ENCODE data around the gene TMA16. TPM values are rescaled to one million over a fixed set of nuclear protein-coding genes. Genes with fewer than 3 reads are reported as not detected.

TMA16 gene
- polyA plus RNA-seq, 1 donor: 24.7 TPM

- 97% methylated on average over 7 of the region's 32 CpGs for WGBS (ENCODE audit: insufficient coverage, low lambda C conversion rate)
- no peaks in the 10 kb centered on the region for H3K4me1 ChIP-seq (ENCODE audit: control insufficient read depth, insufficient read depth, low read length)
- H3K36me3 ChIP-seq (ENCODE audit: control insufficient read depth, insufficient read depth, low read length): no peaks in the 10 kb centered on the region
Observed at GRCh38 chr4:163473576-163473975, 20.9 kb upstream of the TMA16 start, which contains the start of gene TKTL2. TKTL2 (minus strand) TSS chr4:163473754; CDS start chr4:163473734, 20 bp downstream.

DNA sequence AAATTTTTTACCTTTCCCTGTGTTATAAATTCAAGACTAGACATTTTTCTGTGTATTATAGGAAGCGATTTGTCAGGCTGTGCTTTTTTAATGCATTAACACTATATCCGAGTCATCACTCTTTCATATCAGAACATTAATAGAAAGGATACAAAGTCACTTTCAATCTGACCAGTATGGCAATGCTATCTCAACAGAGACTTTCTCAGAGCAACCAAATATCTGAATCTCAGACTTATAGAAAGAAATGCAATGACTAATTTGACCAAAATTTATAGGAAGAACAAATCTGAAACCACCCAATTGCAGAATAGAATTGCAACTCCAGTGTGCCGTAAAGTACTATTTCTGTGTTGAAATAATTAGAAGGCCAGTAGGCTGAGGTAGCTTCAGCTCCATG lies 20.5 kb upstream of the TMA16 start:
- no peaks in the 10 kb centered on the region for H3K4me1 ChIP-seq (ENCODE audit: control insufficient read depth, insufficient read depth, low read length)
- no peak overlapping the region for H3K27ac ChIP-seq (ENCODE audit: low read length)
- no CpG with 5 or more reads among the region's 3 CpGs for WGBS (ENCODE audit: insufficient coverage, low lambda C conversion rate)
- no peaks in the 10 kb centered on the region for H3K36me3 ChIP-seq (ENCODE audit: control insufficient read depth, insufficient read depth, low read length)
- peaks cover 2% of the 10 kb centered on the region for H3K27me3 ChIP-seq (ENCODE audit: control insufficient read depth, insufficient read depth, low read length)
- no peak for DNase-seq
- no peak overlapping the region for H3K4me3 ChIP-seq (ENCODE audit: low read length)
- peaks cover 5% of the 10 kb centered on the region for H3K9me3 ChIP-seq (ENCODE audit: control insufficient read depth, low read depth, low read length)

More at GRCh38 chr4:163473576-163473975, 20.9 kb upstream of the TMA16 start, which contains the start of gene TKTL2:
- H3K27ac ChIP-seq (ENCODE audit: low read length): no peak within 1 kb of the TSS
- no peak for DNase-seq
- H3K27me3 ChIP-seq (ENCODE audit: control insufficient read depth, insufficient read depth, low read length): peaks cover 2% of the 10 kb centered on the region
- no peak within 1 kb of the TSS for H3K4me3 ChIP-seq (ENCODE audit: low read length)
- H3K9me3 ChIP-seq (ENCODE audit: control insufficient read depth, low read depth, low read length): peaks cover 5% of the 10 kb centered on the region

GRCh38 chr4:163476761-163477438 lies 17.6 kb upstream of the TMA16 start:
- WGBS (ENCODE audit: insufficient coverage, low lambda C conversion rate): 80% methylated on average over 4 of the region's 5 CpGs

DNA sequence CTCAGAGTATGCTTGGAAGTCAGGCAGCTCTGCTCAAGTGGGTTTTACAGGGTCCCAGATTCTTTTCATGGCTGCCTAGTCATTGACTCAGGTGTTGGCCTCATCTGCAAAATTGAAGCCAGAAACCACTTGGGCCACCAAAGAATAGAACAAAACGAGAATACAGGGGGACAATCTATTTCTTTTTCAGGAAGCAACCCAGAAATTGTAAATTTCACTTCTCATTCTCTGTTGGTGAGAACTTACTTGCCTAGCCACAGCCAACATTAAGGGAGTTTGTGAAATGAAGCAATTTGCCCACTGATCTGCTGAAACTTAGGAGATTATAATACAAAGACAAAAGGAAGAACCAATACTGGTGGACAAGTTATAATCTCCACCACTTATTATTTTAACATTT lies 12.3 kb upstream of the TMA16 start:
- H3K27ac ChIP-seq (ENCODE audit: low read length): no peak overlapping the region
- WGBS (ENCODE audit: insufficient coverage, low lambda C conversion rate): no CpG with 5 or more reads among the region's 1 CpG

More at GRCh38 chr4:163476761-163477438, 17.6 kb upstream of the TMA16 start:
- H3K36me3 ChIP-seq (ENCODE audit: control insufficient read depth, insufficient read depth, low read length): no peaks in the 10 kb centered on the region
- no peak for DNase-seq
- peaks cover under 1% of the 10 kb centered on the region for H3K27me3 ChIP-seq (ENCODE audit: control insufficient read depth, insufficient read depth, low read length)
- H3K9me3 ChIP-seq (ENCODE audit: control insufficient read depth, low read depth, low read length): peaks cover 5% of the 10 kb centered on the region
- no peak overlapping the region for H3K4me3 ChIP-seq (ENCODE audit: low read length)
- H3K4me1 ChIP-seq (ENCODE audit: control insufficient read depth, insufficient read depth, low read length): no peaks in the 10 kb centered on the region
- H3K27ac ChIP-seq (ENCODE audit: low read length): no peak overlapping the region

GRCh38 chr4:163484906-163485305 lies 9.6 kb upstream of the TMA16 start:
- no peak overlapping the region for H3K4me3 ChIP-seq (ENCODE audit: low read length)
- DNase-seq: peak; percentile 12 to 16
- H3K27ac ChIP-seq (ENCODE audit: low read length): no peak overlapping the region
- WGBS (ENCODE audit: insufficient coverage, low lambda C conversion rate): no CpG with 5 or more reads among the region's 4 CpGs
- no peaks in the 10 kb centered on the region for H3K36me3 ChIP-seq (ENCODE audit: control insufficient read depth, insufficient read depth, low read length)
- no peaks in the 10 kb centered on the region for H3K9me3 ChIP-seq (ENCODE audit: control insufficient read depth, low read depth, low read length)
- no peaks in the 10 kb centered on the region for H3K4me1 ChIP-seq (ENCODE audit: control insufficient read depth, insufficient read depth, low read length)
- H3K27me3 ChIP-seq (ENCODE audit: control insufficient read depth, insufficient read depth, low read length): no peaks in the 10 kb centered on the region

More for the DNA sequence above, 12.3 kb upstream of the TMA16 start:
- Histone ChIP-seq H3K27me3 (ENCODE audit: control insufficient read depth, insufficient read depth, low read length) (no peaks in the 10 kb centered on the region), H3K36me3 (ENCODE audit: control insufficient read depth, insufficient read depth, low read length) (no peaks in the 10 kb centered on the region), H3K9me3 (ENCODE audit: control insufficient read depth, low read depth, low read length) (no peaks in the 10 kb centered on the region), H3K4me1 (ENCODE audit: control insufficient read depth, insufficient read depth, low read length) (no peaks in the 10 kb centered on the region), H3K4me3 (ENCODE audit: low read length) (no peak overlapping the region)
- DNase-seq: no peak

DNA sequence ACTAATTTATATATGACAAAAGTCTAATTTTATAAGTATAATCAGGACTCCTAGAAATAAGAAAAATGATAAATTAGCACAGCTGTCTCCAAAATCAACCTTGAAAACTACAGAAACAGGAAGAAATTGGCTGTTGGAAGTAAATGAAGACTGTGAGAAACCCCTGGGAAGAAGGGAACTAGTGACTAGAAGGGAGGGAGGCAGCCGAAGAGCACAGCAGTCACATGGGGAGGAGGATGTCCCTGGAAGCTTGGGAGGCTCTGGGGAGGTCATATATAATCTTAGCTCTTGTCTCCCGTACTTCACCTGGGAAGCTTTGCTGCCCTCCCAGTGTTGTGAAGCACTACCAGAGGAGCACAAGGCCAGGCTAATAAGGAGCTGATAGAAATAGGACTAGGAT lies 8.9 kb upstream of the TMA16 start:
- Histone ChIP-seq H3K9me3 (ENCODE audit: control insufficient read depth, low read depth, low read length) (no peaks in the 10 kb centered on the region), H3K27me3 (ENCODE audit: control insufficient read depth, insufficient read depth, low read length) (no peaks in the 10 kb centered on the region), H3K4me1 (ENCODE audit: control insufficient read depth, insufficient read depth, low read length) (no peaks in the 10 kb centered on the region), H3K36me3 (ENCODE audit: control insufficient read depth, insufficient read depth, low read length) (no peaks in the 10 kb centered on the region), H3K4me3 (ENCODE audit: low read length) (no peak overlapping the region), H3K27ac (ENCODE audit: low read length) (no peak overlapping the region)
- WGBS (ENCODE audit: insufficient coverage, low lambda C conversion rate): no CpG with 5 or more reads among the region's 2 CpGs
- DNase-seq: no peak

- H3K4me3 ChIP-seq (ENCODE audit: low read length): no peak overlapping the region
- H3K4me1 ChIP-seq (ENCODE audit: control insufficient read depth, insufficient read depth, low read length): no peaks in the 10 kb centered on the region
- H3K27me3 ChIP-seq (ENCODE audit: control insufficient read depth, insufficient read depth, low read length): no peaks in the 10 kb centered on the region
- H3K36me3 ChIP-seq (ENCODE audit: control insufficient read depth, insufficient read depth, low read length): no peaks in the 10 kb centered on the region
- no peaks in the 10 kb centered on the region for H3K9me3 ChIP-seq (ENCODE audit: control insufficient read depth, low read depth, low read length)
- no CpG with 5 or more reads among the region's 1 CpG for WGBS (ENCODE audit: insufficient coverage, low lambda C conversion rate)
- no peak for DNase-seq
- no peak overlapping the region for H3K27ac ChIP-seq (ENCODE audit: low read length)
Observed at GRCh38 chr4:163486321-163486720, 8.2 kb upstream of the TMA16 start.

GRCh38 chr4:163489929-163490328 lies 4.6 kb upstream of the TMA16 start:
- no peak overlapping the region for H3K4me3 ChIP-seq (ENCODE audit: low read length)
- DNase-seq: no peak
- 67% methylated on average over 1 of the region's 1 CpG for WGBS (ENCODE audit: insufficient coverage, low lambda C conversion rate)
- H3K36me3 ChIP-seq (ENCODE audit: control insufficient read depth, insufficient read depth, low read length): no peaks in the 10 kb centered on the region
- no peaks in the 10 kb centered on the region for H3K27me3 ChIP-seq (ENCODE audit: control insufficient read depth, insufficient read depth, low read length)
- H3K27ac ChIP-seq (ENCODE audit: low read length): no peak overlapping the region
- H3K9me3 ChIP-seq (ENCODE audit: control insufficient read depth, low read depth, low read length): no peaks in the 10 kb centered on the region
- no peaks in the 10 kb centered on the region for H3K4me1 ChIP-seq (ENCODE audit: control insufficient read depth, insufficient read depth, low read length)

DNA sequence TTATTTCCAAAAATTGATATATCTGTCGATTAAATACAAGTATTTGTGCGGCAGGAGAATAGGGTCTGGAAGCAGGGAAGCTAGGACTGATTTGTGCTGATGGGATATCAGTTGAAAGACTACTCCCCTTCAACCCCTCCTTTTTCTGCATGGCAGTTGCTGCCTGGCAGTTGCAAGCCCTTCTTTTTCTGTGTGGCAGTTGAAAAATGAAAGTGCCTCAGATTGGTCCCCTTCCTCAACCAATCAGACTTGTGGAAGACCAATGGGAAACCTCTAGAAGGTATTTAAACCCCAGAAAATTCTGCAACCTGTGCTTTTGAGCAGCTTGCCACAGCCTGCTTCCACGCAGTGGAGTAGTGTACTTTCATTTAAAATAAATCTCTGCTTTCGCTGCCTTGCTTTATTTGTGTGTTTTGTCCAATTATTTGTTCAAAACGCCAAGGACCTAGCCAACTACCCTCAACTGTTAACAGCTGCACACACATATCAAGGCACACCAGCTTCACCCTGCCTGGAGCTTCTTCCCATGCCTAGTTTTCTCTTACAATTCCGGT lies 1.5 kb upstream of the TMA16 start:
- no peak for DNase-seq
- peaks cover 3% of the 10 kb centered on the region for H3K4me1 ChIP-seq (ENCODE audit: control insufficient read depth, insufficient read depth, low read length)
- no peak overlapping the region for H3K4me3 ChIP-seq (ENCODE audit: low read length)
- H3K36me3 ChIP-seq (ENCODE audit: control insufficient read depth, insufficient read depth, low read length): no peaks in the 10 kb centered on the region
- 90% methylated on average over 2 of the region's 6 CpGs for WGBS (ENCODE audit: insufficient coverage, low lambda C conversion rate)
- H3K27me3 ChIP-seq (ENCODE audit: control insufficient read depth, insufficient read depth, low read length): no peaks in the 10 kb centered on the region
- no peak overlapping the region for H3K27ac ChIP-seq (ENCODE audit: low read length)
- no peaks in the 10 kb centered on the region for H3K9me3 ChIP-seq (ENCODE audit: control insufficient read depth, low read depth, low read length)

- WGBS (ENCODE audit: insufficient coverage, low lambda C conversion rate): 60% methylated on average over 2 of the region's 28 CpGs
- Histone ChIP-seq H3K4me3 (ENCODE audit: low read length) (peak overlapping the region; percentile 92), H3K9me3 (ENCODE audit: control insufficient read depth, low read depth, low read length) (no peaks in the 10 kb centered on the region), H3K27me3 (ENCODE audit: control insufficient read depth, insufficient read depth, low read length) (no peaks in the 10 kb centered on the region), H3K27ac (ENCODE audit: low read length) (peak overlapping the region; percentile 91), H3K36me3 (ENCODE audit: control insufficient read depth, insufficient read depth, low read length) (no peaks in the 10 kb centered on the region), H3K4me1 (ENCODE audit: control insufficient read depth, insufficient read depth, low read length) (peaks cover 3% of the 10 kb centered on the region)
- no peak for DNase-seq
Observed at GRCh38 chr4:163493643-163494359, 689 bp upstream of the TMA16 start.

Measured in large intestine (tissue), 3 donors.